ENCODE data around the gene SLC4A2. TPM values are rescaled to one million over a fixed set of nuclear protein-coding genes. Genes with fewer than 3 reads are reported as not detected.

The SLC4A2 gene
- total RNA-seq, 2 donors from 2014 or later = 265 to 284 TPM

GRCh38 chr7:151056283-151056665 lies 3.1 kb upstream of the SLC4A2 start:
- no peak overlapping the region for H3K27ac Mint-ChIP-seq
- WGBS, 2 experiments (ENCODE audit: insufficient coverage in 1 of 2, insufficient read length in 1 of 2) = 85 to 100% methylated on average over 2 to 6 of the region's 6 CpGs

GRCh38 chr7:151056666-151057505 lies 2.5 kb upstream of the SLC4A2 start:
- peaks cover 12% of the 10 kb centered on the region for H3K27me3 ChIP-seq (ENCODE audit: control insufficient read depth, insufficient read depth, low read length, poor library complexity, severe bottlenecking)
- no peak overlapping the region for H3K27ac ChIP-seq (ENCODE audit: low read depth, low read length)
- H3K4me1 ChIP-seq (ENCODE audit: control insufficient read depth, insufficient read depth, low read length) = peaks cover 13% of the 10 kb centered on the region
- H3K36me3 ChIP-seq (ENCODE audit: control insufficient read depth, insufficient read depth, low read length) = no peaks in the 10 kb centered on the region
- DNase-seq = peak; percentile 82
- WGBS, 2 experiments (ENCODE audit: insufficient coverage in 1 of 2, insufficient read length in 1 of 2) = 30 to 38% methylated on average over 10 to 29 of the region's 29 CpGs
- H3K9ac ChIP-seq (ENCODE audit: extremely low read depth, low read length, poor library complexity, severe bottlenecking) = peak overlapping the region; percentile 32
- Mint-ChIP-seq H3K4me3 (peak overlapping the region; percentile 84), H3K4me1 (peaks cover 33% of the 10 kb centered on the region), H3K9me3 (no peaks in the 10 kb centered on the region), H3K27ac (peak overlapping the region; percentile 88), H3K27me3 (ENCODE audit: insufficient read depth) (peaks cover 24% of the 10 kb centered on the region), H3K36me3 (ENCODE audit: low read depth) (peaks cover 7% of the 10 kb centered on the region)
- peak overlapping the region; percentile 94 for H3K4me3 ChIP-seq (ENCODE audit: low read length)
- H3K9me3 ChIP-seq (ENCODE audit: control insufficient read depth, low read length) = no peaks in the 10 kb centered on the region
- peak; percentile 53 for TF ChIP-seq CTCF (conservative IDR thresholded peaks at IDR 0.05)

More at GRCh38 chr7:151056283-151056665, 3.1 kb upstream of the SLC4A2 start:
- no peak overlapping the region for H3K27ac ChIP-seq (ENCODE audit: low read depth, low read length)
- H3K4me3 Mint-ChIP-seq = peak overlapping the region; percentile 84
- peaks cover 27% of the 10 kb centered on the region for H3K4me1 Mint-ChIP-seq
- no peak for TF ChIP-seq CTCF (conservative IDR thresholded peaks at IDR 0.05)
- H3K36me3 ChIP-seq (ENCODE audit: control insufficient read depth, insufficient read depth, low read length) = no peaks in the 10 kb centered on the region
- H3K36me3 Mint-ChIP-seq (ENCODE audit: low read depth) = peaks cover 7% of the 10 kb centered on the region
- H3K27me3 ChIP-seq (ENCODE audit: control insufficient read depth, insufficient read depth, low read length, poor library complexity, severe bottlenecking) = peaks cover 12% of the 10 kb centered on the region
- peaks cover 28% of the 10 kb centered on the region for H3K27me3 Mint-ChIP-seq (ENCODE audit: insufficient read depth)
- H3K9ac ChIP-seq (ENCODE audit: extremely low read depth, low read length, poor library complexity, severe bottlenecking) = no peak overlapping the region
- DNase-seq = no peak
- H3K9me3 Mint-ChIP-seq = no peaks in the 10 kb centered on the region
- H3K9me3 ChIP-seq (ENCODE audit: control insufficient read depth, low read length) = no peaks in the 10 kb centered on the region
- H3K4me1 ChIP-seq (ENCODE audit: control insufficient read depth, insufficient read depth, low read length) = peaks cover 11% of the 10 kb centered on the region
- H3K4me3 ChIP-seq (ENCODE audit: low read length) = peak overlapping the region; percentile 94

GRCh38 chr7:151057506-151057988 lies 1.8 kb upstream of the SLC4A2 start, which contains the start of gene CDK5:
CDK5 (minus strand) TSS chr7:151057897; CDS start chr7:151057848, 49 bp downstream.
- H3K4me3 Mint-ChIP-seq = peak within 1 kb of the TSS; percentile 84
- peak within 1 kb of the TSS; percentile 90 for H3K27ac ChIP-seq (ENCODE audit: low read depth, low read length)
- H3K27ac Mint-ChIP-seq = peak within 1 kb of the TSS; percentile 95
- no peak for DNase-seq
- H3K4me1 ChIP-seq (ENCODE audit: control insufficient read depth, insufficient read depth, low read length) = peaks cover 15% of the 10 kb centered on the region
- no peaks in the 10 kb centered on the region for H3K9me3 Mint-ChIP-seq
- H3K27me3 ChIP-seq (ENCODE audit: control insufficient read depth, insufficient read depth, low read length, poor library complexity, severe bottlenecking) = peaks cover 12% of the 10 kb centered on the region
- peaks cover 36% of the 10 kb centered on the region for H3K4me1 Mint-ChIP-seq
- WGBS, 2 experiments (ENCODE audit: insufficient coverage in 1 of 2, insufficient read length in 1 of 2) = 1% methylated on average over 24 to 30 of the region's 30 CpGs
- peak within 1 kb of the TSS; percentile 54 for H3K9ac ChIP-seq (ENCODE audit: extremely low read depth, low read length, poor library complexity, severe bottlenecking)
- no peaks in the 10 kb centered on the region for H3K9me3 ChIP-seq (ENCODE audit: control insufficient read depth, low read length)
- H3K27me3 Mint-ChIP-seq (ENCODE audit: insufficient read depth) = peaks cover 21% of the 10 kb centered on the region
- peaks cover 7% of the 10 kb centered on the region for H3K36me3 Mint-ChIP-seq (ENCODE audit: low read depth)
- H3K4me3 ChIP-seq (ENCODE audit: low read length) = peak within 1 kb of the TSS; percentile 94
- no peaks in the 10 kb centered on the region for H3K36me3 ChIP-seq (ENCODE audit: control insufficient read depth, insufficient read depth, low read length)
- no peak for TF ChIP-seq CTCF (conservative IDR thresholded peaks at IDR 0.05)
